Neural crest cell (in vitro differentiated cells): ENCODE results near the gene PVALB. TPM values are rescaled to one million over a fixed set of nuclear protein-coding genes. Genes with fewer than 3 reads are reported as not detected.

Source experiments
- DNase-seq: peaks from one replicate; pipeline ENCODE4 v3.0.0; 2021; ENCODE audit warnings: low read depth, mixed read lengths, low spot score
- H3K27ac Mint-ChIP-seq: one replicate; pipeline ENCODE4 v1.8.0; 2021; ENCODE audit warnings: mild to moderate bottlenecking, mixed read lengths; ENCODE audit not compliant: unreplicated experiment
- H3K27me3 Mint-ChIP-seq: 2 replicates; pipeline ENCODE4 v1.8.0; 2021; ENCODE audit warnings: low read depth, mild to moderate bottlenecking, mixed read lengths
- H3K36me3 Mint-ChIP-seq: 2 replicates; pipeline ENCODE4 v1.8.0; 2021; ENCODE audit warnings: low read depth, mild to moderate bottlenecking, mixed read lengths
- H3K4me1 Mint-ChIP-seq: 2 replicates; pipeline ENCODE4 v1.8.0; 2021; ENCODE audit warnings: mixed read lengths
- H3K4me3 Mint-ChIP-seq: one replicate; pipeline ENCODE4 v1.8.0; 2021; ENCODE audit warnings: mild to moderate bottlenecking, mixed read lengths
- H3K9me3 Mint-ChIP-seq: 2 replicates; pipeline ENCODE4 v1.8.0; 2021; ENCODE audit warnings: mixed read lengths
- CTCF ChIP-seq: fragments of 200-600 bp; sonication (generic); conservative IDR thresholded peaks from 2 replicates; pipeline ENCODE4 v1.5.0; 2021; ENCODE audit warnings: antibody characterized with exemption, mild to moderate bottlenecking
- total RNA-seq: library from RNA; stranded (reverse); gene quantifications from 2 replicates; pipeline ENCODE4 v1.2.1, GENCODE V29; 2021

Gene PVALB
- total RNA-seq, 1 donor from 2014 or later = 0.68 TPM

DNA sequence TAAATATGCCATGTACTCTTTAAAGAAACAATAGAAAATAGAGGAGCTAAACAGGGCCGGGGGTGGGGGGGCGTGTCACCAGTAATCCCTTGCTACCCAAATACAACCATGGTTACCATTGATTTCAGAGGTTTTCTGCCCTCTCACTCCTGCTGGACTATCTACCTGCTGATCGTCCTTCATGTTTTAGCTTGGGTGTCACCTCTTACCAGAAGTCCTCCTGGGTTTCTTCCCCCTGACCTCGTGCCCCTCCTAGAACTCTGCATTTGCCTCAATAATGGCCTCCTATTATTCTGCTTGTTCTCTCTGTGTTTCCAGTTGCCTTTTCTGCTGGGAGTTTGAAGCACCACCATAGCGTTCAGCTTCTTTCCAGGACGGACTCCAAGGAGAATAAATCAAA lies 9.4 kb upstream of the PVALB start:
- Mint-ChIP-seq H3K9me3 (no peaks in the 10 kb centered on the region), H3K36me3 (no peaks in the 10 kb centered on the region), H3K27me3 (peaks cover 4% of the 10 kb centered on the region), H3K4me1 (peaks cover 8% of the 10 kb centered on the region), H3K27ac (no peak overlapping the region), H3K4me3 (no peak overlapping the region)
- TF ChIP-seq CTCF = no peak
- no peak for DNase-seq

GRCh38 chr22:36824655-36825054 lies 7.8 kb upstream of the PVALB start:
- no peak for TF ChIP-seq CTCF
- Mint-ChIP-seq H3K27ac (no peak overlapping the region), H3K27me3 (peaks cover 18% of the 10 kb centered on the region), H3K4me3 (no peak overlapping the region), H3K36me3 (no peaks in the 10 kb centered on the region), H3K4me1 (peaks cover 8% of the 10 kb centered on the region), H3K9me3 (no peaks in the 10 kb centered on the region)
- no peak for DNase-seq

GRCh38 chr22:36823186-36823839 lies 6.5 kb upstream of the PVALB start:
- Mint-ChIP-seq H3K36me3 (no peaks in the 10 kb centered on the region), H3K4me1 (peaks cover 8% of the 10 kb centered on the region), H3K27me3 (peaks cover 30% of the 10 kb centered on the region), H3K4me3 (no peak overlapping the region), H3K27ac (no peak overlapping the region), H3K9me3 (no peaks in the 10 kb centered on the region)
- TF ChIP-seq CTCF = no peak
- DNase-seq = no peak

GRCh38 chr22:36822581-36822980 lies 5.7 kb upstream of the PVALB start:
- Mint-ChIP-seq H3K27ac (no peak overlapping the region), H3K4me1 (peaks cover 8% of the 10 kb centered on the region), H3K9me3 (no peaks in the 10 kb centered on the region), H3K4me3 (no peak overlapping the region), H3K27me3 (peaks cover 37% of the 10 kb centered on the region), H3K36me3 (no peaks in the 10 kb centered on the region)
- no peak for TF ChIP-seq CTCF
- DNase-seq = no peak

DNA sequence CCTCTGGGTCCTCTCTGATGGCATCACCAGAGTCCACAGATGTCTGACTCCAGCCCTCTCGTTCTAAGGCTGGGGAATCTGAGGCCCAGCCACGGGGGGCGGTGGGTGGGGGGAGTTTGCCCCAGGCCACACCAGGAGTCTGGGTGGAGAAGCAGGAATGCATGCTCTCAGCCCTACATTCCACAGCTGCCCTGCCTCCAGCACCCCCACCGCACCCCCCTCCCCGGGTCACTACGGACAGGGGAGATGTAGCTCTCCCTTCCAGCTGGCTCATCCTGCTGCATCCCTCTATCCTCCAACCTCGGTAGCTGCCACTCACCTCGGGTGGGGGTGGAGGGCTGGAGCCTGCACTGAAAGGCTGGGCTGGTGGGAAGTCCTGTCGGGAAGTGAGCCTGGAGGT lies 2.3 kb upstream of the PVALB start:
- no peak for TF ChIP-seq CTCF
- Mint-ChIP-seq H3K27ac (no peak overlapping the region), H3K36me3 (no peaks in the 10 kb centered on the region), H3K4me1 (peaks cover 6% of the 10 kb centered on the region), H3K27me3 (peaks cover 72% of the 10 kb centered on the region), H3K4me3 (no peak overlapping the region), H3K9me3 (no peaks in the 10 kb centered on the region)
- no peak for DNase-seq
